ENCODE results near the gene FRMPD4. TPM values are rescaled to one million over a fixed set of nuclear protein-coding genes. Genes with fewer than 3 reads are reported as not detected.

Gene FRMPD4
- total RNA-seq, 1 donor from 2014 or later, result not detected

- DNase-seq (no peak), ATAC-seq (ENCODE audit: low read depth) (no peak)
- Mint-ChIP-seq H3K36me3 (ENCODE audit: low read depth) (no peaks in the 10 kb centered on the region), H3K4me1 (no peaks in the 10 kb centered on the region), H3K27ac (no peak overlapping the region), H3K4me3 (no peak overlapping the region), H3K9me3 (no peaks in the 10 kb centered on the region), H3K27me3 (no peaks in the 10 kb centered on the region)
- TF ChIP-seq, protein P1, sequence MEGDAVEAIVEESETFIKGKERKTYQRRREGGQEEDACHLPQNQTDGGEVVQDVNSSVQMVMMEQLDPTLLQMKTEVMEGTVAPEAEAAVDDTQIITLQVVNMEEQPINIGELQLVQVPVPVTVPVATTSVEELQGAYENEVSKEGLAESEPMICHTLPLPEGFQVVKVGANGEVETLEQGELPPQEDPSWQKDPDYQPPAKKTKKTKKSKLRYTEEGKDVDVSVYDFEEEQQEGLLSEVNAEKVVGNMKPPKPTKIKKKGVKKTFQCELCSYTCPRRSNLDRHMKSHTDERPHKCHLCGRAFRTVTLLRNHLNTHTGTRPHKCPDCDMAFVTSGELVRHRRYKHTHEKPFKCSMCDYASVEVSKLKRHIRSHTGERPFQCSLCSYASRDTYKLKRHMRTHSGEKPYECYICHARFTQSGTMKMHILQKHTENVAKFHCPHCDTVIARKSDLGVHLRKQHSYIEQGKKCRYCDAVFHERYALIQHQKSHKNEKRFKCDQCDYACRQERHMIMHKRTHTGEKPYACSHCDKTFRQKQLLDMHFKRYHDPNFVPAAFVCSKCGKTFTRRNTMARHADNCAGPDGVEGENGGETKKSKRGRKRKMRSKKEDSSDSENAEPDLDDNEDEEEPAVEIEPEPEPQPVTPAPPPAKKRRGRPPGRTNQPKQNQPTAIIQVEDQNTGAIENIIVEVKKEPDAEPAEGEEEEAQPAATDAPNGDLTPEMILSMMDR (IDR thresholded peaks at IDR 0.05), result no peak
- ChIA-PET CTCF (no interaction called here), POLR2A (no interaction called here)
- intact Hi-C loops (cut with micrococcal nuclease), result no loop called here
Measured at GRCh38 chrX:12292996-12293765, 154.9 kb downstream of the FRMPD4 start.

GRCh38 chrX:12297353-12297752 is 159.1 kb downstream of the FRMPD4 start:
- CTCF ChIA-PET, result no interaction called here

DNA sequence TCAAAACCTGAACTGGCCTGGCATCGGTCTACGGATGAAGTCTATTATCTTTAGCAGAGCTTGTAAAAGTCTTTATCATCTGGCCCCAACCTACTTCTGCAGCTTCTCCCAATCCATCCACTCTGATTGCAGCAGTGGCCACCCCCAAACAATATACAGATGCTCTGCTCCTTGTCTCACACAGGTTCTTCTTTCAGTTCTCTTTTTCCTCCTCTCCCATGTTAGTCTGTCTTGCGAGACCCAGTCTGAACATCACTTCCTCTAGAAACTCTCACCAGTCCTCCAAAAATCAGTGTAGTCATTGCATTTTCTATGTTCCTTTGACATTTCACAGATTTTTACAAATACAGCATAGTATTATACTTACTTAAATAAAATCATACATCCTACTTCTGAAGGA is 163.0 kb downstream of the FRMPD4 start:
- no peaks in the 10 kb centered on the region for H3K36me3 Mint-ChIP-seq (ENCODE audit: low read depth)
- intact Hi-C loops (cut with micrococcal nuclease), result no loop called here
- peaks cover 3% of the 10 kb centered on the region for H3K4me1 Mint-ChIP-seq
- H3K9me3 Mint-ChIP-seq, result peaks cover 6% of the 10 kb centered on the region
- CTCF ChIA-PET, result no interaction called here
- H3K27me3 Mint-ChIP-seq, result peaks cover 4% of the 10 kb centered on the region
- POLR2A ChIA-PET, result no interaction called here
- no peak overlapping the region for H3K27ac Mint-ChIP-seq
- no peak for DNase-seq
- TF ChIP-seq, protein P1 (IDR thresholded peaks at IDR 0.05), result no peak
- no peak overlapping the region for H3K4me3 Mint-ChIP-seq
- no peak for ATAC-seq (ENCODE audit: low read depth)

More at GRCh38 chrX:12297353-12297752, 159.1 kb downstream of the FRMPD4 start:
- peaks cover 6% of the 10 kb centered on the region for H3K9me3 Mint-ChIP-seq
- H3K36me3 Mint-ChIP-seq (ENCODE audit: low read depth), result no peaks in the 10 kb centered on the region
- TF ChIP-seq, protein P1 (IDR thresholded peaks at IDR 0.05), result no peak
- no peak for ATAC-seq (ENCODE audit: low read depth)
- H3K4me1 Mint-ChIP-seq, result no peaks in the 10 kb centered on the region
- no peak for DNase-seq
- H3K27ac Mint-ChIP-seq, result no peak overlapping the region
- POLR2A ChIA-PET, result no interaction called here
- intact Hi-C loops (cut with micrococcal nuclease), result no loop called here
- no peaks in the 10 kb centered on the region for H3K27me3 Mint-ChIP-seq
- no peak overlapping the region for H3K4me3 Mint-ChIP-seq

DNA sequence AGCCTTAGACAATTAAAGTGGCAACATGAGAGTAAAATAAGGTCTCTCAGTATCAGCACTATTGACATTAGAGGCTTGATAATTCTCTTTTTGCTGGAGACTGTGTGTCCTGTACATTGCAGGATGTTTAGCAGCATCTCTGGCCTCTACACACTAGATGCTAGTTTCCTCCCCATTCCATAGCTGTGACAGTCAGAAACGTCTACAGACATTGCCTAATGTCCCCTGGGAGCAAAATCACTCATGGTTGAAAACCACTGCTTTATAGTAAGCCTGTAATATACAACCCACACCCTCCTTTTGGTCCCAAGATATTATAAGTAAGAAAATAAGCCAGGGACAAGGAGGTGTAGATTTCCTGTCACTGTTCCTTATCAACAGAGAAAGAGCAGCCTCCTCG is 166.0 kb downstream of the FRMPD4 start:
- CTCF ChIA-PET, result no interaction called here
- Mint-ChIP-seq H3K4me1 (peaks cover 3% of the 10 kb centered on the region), H3K36me3 (ENCODE audit: low read depth) (no peaks in the 10 kb centered on the region), H3K4me3 (no peak overlapping the region), H3K9me3 (peaks cover 6% of the 10 kb centered on the region), H3K27ac (no peak overlapping the region), H3K27me3 (peaks cover 4% of the 10 kb centered on the region)
- ATAC-seq (ENCODE audit: low read depth) (no peak), DNase-seq (no peak)
- POLR2A ChIA-PET, result no interaction called here
- TF ChIP-seq, protein P1 (IDR thresholded peaks at IDR 0.05), result no peak
- intact Hi-C loops (cut with micrococcal nuclease), result no loop called here

DNA sequence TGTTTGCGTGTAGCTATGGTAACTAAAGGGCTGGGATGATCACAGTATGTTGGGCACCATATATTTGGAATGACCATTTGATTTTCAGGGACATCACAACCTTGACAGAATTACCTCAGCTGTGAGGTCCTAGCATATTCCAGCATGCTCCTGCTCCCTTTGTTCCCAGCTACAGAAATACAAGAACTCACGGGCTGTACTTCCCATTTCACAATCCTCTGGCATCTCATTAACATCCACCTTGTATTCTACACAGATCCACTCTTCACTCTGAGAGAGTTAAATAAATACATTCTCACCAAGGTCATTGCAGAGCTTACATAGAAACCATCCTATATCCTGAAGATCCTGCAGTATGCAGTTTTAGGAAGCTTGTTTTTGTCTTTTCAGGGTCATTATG is 169.7 kb downstream of the FRMPD4 start:
- POLR2A ChIA-PET, result no interaction called here
- no peaks in the 10 kb centered on the region for H3K36me3 Mint-ChIP-seq (ENCODE audit: low read depth)

More for the DNA sequence above, 169.7 kb downstream of the FRMPD4 start:
- Mint-ChIP-seq H3K4me1 (peaks cover 3% of the 10 kb centered on the region), H3K27ac (no peak overlapping the region), H3K4me3 (no peak overlapping the region), H3K9me3 (no peaks in the 10 kb centered on the region), H3K27me3 (peaks cover 7% of the 10 kb centered on the region)
- intact Hi-C loops (cut with micrococcal nuclease), result no loop called here
- TF ChIP-seq, protein P1 (IDR thresholded peaks at IDR 0.05), result no peak
- ATAC-seq (ENCODE audit: low read depth) (no peak), DNase-seq (no peak)
- CTCF ChIA-PET, result no interaction called here

Data from activated B cell treated with CpG ODN at 0.5 μM for 24 hours (primary cell).